Measurements from ENCODE around the gene MZF1.
"Not testable (repeated sequence)": the region's sequence is repeated elsewhere in the genome, so short reads cannot be mapped to it uniquely, and the experiment has no call there.

The MZF1 gene

DNA sequence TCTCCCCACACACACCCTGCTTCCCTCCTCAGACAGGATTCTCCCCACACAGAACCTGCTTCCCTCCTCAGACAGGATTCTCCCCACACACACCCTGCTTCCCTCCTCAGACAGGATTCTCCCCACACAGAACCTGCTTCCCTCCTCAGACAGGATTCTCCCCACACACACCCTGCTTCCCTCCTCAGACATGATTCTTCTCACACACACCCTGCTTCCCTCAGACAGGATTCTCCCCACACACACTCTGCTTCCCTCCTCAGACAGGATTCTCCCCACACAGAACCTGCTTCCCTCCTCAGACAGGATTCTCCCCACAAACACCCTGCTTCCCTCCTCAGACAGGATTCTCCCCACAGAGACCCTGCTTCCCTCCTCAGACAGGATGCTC, 34.0 kb downstream of the MZF1 start:
- DNase-seq (ENCODE audit: low spot score) = not testable (repeated sequence)

DNA sequence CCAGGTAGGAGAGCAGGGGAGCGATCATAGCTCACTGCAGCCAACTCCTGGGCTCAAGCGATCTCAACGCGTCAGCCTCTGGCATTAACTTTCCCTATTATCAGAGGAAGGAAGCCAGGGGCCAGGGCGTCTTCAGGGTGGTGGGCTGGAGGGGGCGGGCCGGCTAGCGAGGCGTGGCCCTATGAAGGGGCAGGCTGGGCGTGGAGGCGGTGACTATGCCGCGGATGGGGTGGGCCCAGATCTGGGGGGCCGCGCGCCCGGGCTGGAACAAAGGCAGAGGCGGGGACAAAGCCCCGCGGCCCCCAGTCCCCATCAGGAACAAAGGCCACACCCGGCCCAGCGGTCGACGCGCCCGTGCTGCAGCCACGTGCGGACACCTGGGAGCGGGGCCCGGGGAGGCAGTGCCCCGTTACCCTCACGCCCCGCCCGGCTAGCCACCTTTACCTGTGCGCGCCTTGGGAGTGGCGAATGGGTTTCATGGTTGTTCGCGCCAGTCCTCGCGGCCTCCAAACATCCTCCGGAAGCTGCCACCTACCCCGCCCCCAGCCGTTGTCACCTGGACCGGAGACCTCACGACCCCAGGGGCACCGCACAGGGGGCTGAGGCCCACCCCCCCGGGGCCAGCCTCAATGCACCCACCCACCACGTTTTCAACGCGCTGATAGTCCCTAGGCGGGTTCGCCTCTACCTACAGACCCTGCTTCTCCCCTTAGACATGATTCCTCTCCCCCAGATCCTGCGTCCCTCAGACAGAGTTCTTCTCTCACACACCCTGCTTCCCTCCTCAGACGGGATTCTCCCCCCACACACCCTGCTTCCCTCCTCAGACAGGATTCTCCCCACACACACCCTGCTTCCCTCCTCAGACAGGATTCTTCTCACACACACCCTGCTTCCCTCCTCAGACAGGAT, 34.6 kb downstream of the MZF1 start:
- no peak for DNase-seq (ENCODE audit: low spot score)

DNA sequence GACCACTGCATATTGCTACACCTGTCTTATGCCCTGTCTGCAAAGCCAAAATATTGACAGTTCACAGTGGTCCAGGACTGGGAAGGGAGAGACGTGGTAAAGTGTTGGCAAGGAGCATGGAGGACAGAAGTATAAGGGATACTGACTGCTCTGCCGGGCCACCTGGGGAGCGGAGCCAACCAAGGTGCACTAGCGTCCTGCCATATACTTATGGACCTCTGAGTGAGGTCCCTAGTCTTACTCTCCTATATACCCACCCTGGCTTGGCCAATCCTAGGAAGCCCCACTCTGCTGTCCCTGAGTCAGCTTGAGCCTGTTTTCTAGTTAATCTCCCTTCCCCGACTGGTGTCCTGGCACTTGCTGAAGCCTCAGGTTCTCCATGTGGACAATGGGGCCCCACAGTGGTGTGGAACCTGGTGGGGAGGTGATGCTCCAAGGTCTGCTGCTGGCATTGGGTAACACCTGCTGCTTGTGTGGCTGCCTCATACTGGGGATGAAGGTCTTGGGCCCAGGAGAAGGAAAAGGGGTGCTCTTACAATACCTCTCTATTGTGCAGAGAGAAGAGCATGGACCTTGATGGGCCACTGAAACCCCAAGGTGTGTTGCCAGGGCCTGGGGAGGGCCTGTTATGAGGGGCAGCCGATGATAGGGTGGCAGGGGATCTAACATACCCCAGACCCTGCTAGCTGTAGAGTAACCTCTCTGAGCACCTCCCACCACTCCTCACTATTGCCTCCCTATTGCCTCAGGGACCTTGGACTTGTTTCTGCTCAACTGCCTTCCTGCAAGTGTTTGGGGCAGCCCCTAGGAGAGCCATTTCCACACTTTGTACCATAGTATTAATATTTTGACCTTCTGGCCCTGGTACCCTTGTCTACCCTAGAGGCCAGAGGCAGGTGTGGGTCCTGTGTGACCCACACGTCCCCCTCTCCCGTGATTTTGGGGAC, 36.0 kb downstream of the MZF1 start:
- no peak for DNase-seq (ENCODE audit: low spot score)

DNA sequence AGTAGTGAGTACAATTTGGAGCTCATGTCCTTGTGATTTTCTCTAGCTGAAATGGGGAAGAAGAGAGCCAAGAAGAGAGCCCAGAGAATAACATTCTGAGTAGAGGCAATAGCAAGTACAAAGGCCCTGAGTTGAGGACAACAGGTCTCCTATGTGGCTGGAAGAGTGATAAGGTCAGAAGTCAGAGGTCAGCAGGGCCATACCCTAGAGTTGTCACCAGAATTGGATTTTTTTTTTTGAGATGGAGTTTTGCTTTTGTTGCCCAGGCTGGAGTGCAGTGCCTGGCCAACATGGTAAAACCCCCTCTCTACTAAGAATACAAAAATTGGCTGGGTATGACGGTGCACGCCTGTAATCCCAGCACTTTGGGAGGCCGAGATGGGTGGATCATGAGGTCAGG, 37.3 kb downstream of the MZF1 start:
- no peak for DNase-seq (ENCODE audit: low spot score)

DNA sequence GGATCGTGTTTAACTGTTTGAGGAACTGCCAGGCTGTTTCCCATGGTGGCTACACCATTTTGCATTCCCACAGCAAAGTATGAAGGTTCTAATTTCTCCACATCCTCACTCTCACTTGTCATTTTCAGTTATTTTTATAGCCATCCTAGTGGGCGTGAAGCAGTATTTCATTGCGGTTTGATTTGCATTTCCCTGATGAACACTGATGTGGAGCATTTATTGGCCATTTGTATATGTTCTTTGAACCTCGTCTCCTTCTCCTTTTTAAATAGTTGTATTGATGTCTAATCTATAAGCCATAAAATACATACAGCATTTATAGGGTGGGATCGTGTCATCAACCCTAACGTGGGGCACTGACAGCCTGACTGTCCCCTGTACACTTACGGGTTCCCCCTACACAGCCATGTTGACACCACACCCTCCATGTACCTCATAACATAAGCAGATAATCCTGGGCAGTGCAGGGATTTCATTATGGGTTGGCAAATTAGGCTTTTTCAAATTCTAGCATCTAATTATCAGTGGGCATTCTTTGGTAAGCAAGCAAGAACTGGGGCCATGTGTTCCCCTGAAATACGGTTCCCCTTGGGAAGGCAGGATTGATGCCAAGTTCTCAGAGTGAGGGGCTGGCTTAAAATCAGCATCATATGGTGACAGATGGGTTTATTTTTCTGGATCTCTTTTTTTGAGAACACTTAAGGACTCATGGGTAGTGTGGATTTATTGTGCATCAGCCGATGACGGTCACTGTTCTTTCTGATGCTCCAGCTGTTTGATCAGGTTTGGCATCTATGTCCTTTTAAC, 41.9 kb downstream of the MZF1 start:
- DNase-seq (ENCODE audit: low spot score) = no peak

DNA sequence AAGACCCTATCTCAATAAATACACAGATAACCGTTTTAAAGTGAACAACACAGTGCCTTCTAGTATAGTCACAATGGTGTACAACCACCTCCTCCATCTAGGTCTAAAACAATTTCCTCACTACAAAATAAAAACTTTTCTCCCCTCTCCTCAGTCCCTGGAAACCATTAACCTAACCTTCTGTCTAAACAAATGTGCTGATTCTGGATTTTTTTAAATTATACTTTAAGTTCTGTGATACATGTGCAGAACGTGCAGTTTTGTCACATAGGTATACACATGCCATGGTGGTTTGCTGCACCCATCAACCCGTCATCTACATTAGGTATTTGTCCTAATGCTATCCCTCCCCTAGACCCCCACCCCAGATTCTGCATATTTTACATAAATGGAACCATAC, 43.7 kb downstream of the MZF1 start:
- DNase-seq (ENCODE audit: low spot score) = no peak

DNA sequence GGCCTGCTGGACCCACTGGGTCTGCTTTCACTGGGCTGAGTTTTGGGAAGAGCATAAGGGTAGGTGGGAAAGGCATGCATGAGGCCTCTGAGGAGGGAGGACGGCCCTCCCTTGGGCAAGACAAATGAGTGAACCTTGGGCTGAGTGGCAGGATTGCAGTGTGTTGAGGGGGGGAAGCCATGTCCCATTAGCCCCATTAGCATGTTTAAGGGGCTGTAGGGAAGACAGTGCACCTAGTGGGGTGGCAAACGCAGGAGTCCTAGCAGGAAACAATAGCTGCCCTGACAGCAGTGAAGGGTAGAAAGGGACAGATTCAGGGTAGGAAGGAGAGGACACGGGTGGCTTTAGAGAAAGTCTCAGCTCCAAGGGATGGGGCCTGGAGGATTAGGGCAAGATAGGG, 50.4 kb downstream of the MZF1 start:
- no peak for DNase-seq (ENCODE audit: low spot score)

DNA sequence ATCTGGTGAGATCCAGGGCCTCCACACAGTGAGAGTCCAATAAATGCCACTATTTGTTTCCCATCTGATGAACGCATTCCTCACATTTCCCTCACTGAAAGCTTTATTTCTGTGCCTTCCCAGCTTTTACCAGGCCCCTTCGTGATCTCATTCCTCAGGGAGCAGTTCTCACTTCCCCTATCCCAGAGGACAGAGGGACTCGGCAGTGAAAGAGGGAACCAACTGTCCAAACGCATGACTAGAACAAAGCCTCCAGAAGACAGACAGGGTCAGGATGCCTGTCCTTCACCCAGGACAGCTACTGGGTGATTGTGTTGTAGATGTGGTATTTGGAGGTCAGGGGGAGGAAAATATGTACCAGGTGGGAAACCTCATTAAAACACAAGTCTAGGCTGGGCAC, 51.5 kb downstream of the MZF1 start:
- no peak for DNase-seq (ENCODE audit: low spot score)

DNA sequence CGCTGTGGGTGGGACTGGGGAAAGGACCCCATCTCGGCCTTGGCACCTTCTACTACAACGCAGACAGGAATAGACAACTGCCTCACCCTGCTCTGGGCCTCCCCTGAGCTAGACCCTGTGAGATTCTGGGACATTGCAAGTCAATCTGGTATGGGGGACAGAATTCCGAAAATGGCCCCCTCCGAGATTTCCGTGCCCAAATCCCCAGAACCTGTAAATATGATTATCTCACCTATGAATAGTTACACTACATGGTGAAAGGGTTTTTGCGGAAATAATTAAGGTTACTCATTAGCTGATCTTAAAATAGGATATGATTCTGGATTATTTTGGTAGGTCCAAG, 52.9 kb downstream of the MZF1 start:
- DNase-seq (ENCODE audit: low spot score) = no peak

DNA sequence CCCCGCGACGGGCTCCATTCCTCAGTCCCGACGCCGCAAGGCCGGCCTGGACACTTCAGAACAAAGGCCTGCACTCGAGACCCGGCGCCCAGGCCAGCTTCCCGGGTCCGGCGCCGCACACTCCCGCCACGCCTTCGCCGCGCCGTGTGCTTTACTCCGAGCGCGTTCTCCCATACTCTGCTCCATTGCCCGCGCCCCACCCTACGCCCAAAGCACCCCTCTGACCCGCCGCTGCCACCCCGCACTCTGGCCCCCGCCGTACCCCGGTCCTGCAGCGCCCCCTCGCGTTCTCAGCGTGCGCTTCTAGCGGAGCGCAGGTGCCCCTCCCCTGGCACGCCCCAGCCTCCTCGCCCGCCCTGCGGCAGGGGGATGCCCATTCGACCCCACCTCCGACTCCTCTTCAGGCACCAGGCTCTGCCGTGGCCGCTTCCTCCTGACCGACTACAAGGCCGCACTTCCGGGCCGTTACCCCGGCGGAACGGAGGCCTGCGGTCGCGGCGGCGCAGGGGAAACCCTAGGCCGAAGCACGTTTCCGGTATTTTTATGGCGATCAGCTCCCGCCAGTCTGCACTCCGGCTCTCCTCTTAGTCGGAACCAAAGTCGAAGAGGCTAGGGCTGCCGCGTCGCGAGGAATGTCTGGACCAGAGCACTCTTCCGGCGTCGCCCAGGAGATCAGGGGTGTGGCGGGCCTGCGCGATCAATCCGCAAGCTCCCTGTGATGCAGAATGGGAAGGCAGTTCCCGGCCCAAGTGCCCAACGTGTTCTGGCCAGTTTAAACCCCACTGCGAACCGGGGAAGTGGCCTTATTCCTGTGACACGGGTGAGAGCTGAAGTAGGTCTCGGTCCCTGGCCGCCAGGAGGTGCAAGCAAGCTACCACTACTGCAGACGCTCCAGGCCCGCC, 53.5 kb downstream of the MZF1 start, which contains the start of gene ZBTB45:
ZBTB45 (minus strand) TSS at position 456 of the 902 bp plus-strand sequence. CDS start 2,137 bp downstream, outside the sequence.
- DNase-seq (ENCODE audit: low spot score) = peak; percentile 87

DNA sequence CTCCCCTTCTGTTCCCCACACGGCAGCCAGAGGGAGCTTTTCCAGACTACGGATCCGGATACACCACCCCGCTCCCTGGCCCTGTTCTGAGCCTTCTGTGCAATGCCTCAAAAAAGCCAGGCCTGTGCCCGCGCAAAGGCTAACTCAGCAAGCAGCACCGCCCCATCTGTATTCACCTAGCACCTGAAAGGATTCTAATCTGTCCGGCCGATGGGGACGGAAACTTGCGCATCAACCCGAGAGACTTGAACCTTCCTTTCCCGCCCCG, 54.1 kb downstream of the MZF1 start:
- peak; percentile 49 for DNase-seq (ENCODE audit: low spot score)

DNA sequence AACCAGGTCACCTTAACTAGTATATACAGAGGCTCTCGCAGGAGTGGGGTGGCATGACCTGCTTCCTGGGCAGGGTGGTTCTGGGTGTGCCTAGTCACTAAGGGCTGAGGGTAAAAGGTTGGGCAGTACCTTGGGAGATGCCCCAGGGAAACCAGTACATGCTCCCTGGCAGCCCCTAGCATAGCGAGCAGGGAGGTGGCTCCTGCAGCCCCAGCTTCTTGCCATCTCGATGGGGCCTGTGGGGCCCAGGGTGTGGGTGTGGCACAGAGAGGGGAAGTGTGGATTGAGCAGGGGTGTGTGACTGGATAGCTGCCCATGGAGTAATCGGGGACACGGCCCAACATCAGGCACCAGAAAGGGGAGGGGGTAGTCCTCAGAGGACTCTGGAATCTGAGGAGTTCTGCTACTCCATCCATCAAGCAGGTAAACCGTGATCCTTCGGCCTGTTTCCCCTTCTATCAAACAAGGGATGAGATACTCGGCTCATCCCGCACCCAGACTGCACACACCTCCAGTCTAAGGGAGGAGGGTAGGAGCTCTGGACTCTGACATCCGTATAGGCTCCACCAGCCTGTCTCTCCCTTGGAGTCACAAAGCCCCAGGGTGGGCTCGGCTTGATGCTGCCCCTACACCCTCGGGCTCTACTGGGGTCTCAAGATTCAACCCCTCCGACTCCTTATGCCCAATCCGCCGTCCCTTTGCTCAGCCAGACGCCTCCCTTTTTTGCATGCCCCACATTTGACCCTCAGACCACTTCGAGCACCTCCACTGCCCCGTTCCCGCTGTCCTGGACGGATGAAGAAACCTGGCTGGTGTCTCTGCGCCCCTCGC, 54.7 kb downstream of the MZF1 start:
- no peak for DNase-seq (ENCODE audit: low spot score)

DNA sequence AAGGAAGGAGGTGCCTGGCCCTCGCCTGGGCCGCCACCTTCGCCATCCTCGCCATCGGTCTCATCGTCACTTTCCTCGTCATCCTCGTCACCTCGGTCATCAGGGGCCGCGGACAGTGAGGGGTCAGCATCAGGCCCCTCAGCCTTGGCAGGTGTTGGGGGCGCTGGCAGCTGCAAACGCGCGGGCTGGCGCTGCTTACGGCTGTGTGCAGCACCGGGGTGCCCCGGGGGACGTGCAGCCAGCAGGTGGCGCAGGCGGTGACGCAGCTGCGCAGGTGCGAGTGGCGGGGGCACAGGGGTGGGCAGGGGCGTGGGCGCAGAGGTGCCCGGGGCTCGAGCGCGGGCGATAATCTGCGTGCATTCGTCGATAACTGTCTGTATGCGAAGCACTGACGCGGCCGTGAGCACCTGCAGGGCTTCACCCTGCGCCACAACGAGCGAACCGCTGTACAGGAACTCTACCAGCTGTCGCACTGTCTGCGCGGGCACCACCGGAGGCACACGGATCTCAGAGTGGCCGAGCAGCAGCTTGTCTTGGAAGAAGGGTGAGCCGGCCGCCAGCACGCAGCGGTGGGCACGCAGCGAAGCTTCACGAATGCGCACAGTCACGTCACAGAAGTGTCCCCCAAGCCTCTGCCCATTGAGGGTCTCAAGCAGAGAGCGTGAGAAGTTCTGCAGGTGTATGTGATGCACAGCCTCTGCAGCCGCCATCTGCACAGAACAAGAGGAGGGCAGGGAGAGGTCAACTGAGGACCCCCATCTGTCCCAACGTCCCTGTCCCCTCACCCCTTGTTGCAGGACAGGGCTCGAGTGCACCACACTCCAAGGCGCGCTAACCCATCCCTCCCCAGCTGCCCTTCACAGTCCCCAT, 55.9 kb downstream of the MZF1 start:
- DNase-seq (ENCODE audit: low spot score) = no peak

DNA sequence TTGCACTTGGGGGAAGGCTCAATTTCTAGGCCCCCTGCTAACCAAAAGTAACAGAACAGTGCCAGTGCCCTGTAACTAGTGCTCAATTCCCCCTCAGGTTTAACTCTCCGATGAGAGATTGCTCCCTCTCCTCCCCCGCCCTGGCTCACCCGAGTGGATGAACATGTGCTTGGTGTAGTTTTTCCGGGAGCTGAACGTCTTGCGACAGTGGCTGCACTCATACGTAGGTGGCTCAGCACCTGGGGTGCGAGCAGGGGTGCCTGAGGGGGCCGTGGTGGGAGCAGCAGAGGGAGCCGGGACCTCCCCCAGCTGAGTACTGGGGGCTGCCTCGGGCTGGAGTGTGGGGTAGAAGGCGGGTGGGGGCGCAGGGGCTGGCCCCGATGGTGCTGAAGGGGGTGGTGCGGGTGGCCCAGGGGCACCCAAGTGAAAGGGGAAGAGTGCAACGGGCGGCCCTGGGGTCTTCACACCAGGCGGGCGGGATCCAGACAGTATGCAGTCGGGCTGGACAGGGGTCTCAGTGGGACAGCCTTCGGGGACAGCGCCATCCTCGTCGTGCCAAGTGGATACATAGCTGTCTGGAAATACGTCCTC, 56.8 kb downstream of the MZF1 start:
- DNase-seq (ENCODE audit: low spot score) = no peak

DNA sequence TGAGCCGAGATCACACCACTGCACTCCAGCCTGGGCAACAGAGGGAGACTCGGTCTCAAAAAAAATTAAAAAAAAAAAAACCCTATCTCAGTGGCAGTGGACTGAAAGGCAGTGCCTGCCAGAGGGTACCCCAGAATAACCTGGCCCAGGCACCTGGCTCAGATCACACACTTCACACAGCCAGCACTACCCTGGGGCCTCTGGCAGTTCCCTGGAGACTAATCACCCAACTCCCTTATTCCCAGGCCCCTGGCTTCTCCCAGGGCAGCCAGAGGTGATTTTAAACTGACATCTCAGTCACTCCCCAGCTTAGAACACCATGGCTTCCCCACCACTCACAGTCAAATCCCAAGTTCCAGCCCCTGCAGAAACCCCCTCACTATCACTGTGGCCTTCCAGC, 57.9 kb downstream of the MZF1 start:
- DNase-seq (ENCODE audit: low spot score) = no peak

DNA sequence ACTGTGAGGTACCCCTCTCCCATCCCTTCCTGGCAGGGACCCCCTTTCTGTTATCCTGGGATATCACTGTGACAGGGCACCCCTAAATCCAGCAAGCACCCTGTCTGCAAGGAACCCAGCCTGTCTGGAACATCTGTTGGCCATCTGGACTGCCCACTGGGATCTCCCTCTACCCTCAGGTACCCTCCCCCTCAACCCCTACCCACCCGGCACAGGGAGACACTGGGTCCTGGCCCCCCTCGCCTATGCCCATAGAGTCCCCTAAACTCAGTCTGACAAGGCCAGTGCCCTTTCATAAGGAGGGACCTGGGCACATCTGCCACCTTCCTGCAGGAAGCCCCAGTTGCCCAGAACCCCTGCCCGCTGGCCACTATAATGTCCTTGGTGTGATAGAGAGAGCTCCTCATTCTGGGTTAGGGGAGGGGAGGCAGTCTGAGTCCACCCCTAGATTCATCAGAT, 58.5 kb downstream of the MZF1 start:
- DNase-seq (ENCODE audit: low spot score) = no peak

DNA sequence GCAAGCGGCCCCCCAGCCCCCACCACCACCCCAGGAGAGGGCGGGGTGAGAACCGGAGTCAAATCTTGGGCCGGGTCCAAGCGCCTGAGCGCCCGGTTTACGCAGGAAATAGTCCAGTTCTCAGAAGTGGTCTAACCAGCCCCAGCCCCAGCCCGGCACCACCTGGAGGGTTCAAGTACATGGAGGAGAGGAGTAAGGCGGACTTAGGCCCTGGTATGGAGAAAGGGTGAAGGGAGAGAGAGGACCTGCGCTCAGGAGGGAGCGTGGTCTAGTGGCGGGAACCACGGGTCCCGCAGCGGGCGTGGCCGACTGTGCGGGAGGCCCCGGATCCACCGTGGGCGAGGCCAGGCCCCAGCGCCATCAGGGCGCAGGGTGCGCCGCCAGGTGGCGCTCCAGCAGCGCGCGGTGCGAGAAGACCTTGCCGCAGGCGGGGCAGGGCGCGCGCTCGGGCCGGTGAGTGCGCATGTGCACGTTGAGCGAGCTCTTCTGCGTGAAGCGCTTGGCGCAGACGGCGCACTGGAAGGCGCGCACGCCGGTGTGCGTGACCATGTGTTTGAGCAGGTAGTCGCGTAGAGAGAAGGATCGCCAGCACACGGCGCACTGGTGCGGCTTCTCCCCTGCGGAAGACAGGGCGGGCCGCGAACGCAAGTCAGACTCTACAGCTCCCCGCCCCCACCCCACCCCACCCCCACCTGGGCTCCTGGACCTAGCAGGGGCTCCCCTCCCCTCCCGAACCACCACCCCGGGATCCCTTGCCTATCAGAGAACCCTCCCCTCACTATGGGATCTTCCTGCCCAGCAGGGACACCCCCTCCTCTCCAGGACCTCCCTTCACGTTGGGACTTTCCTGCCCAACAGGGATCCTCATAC, 59.2 kb downstream of the MZF1 start:
- peak; percentile 93 for DNase-seq (ENCODE audit: low spot score)

DNA sequence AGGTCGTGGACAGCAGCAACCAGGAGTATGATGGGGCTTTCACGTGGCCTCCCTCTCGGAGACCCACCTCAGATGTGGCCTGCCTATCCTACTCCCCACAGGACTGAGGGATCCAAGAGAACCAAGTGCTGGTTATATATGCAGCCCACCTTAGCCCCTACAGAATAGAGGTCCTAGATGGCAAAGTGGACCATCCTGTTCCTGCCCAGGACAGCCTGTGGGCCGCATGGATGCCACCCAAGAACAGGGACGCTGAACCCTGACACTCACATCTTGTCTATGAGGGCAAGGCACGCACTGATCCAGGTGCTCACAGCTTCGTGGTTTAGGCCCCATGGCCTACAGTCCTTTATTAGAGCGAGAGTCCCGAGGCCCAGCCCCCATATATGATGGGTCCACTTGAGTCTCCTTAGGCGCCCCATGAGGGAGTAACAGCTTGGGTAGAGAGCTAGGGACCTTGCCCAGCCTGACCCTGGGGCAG, 59.9 kb downstream of the MZF1 start:
- no peak for DNase-seq (ENCODE audit: low spot score)

Data from hematopoietic multipotent progenitor cell treated with erythropoietin and hydrocortisone succinate and interleukin-3 and kit ligand, for 17 days (in vitro differentiated cells).